HL-60 (cell line): ENCODE measurements around the gene LENEP.

Experiments used
- DNase-seq, 2 experiments: peaks; one replicate each; pipeline ENCODE4 v3.0.0-alpha.2; 2010 to 2020; ENCODE audit warnings: low read depth in 1 of 2, low spot score in 1 of 2
- H3K27ac ChIP-seq: fragments of 250-450 bp; sonication (Bioruptor Pico); replicated peaks from 2 replicates; pipeline ENCODE4 v1.5.1; 2020; ENCODE audit warnings: mild to moderate bottlenecking, moderate library complexity
- H3K27me3 ChIP-seq: fragments of 250-450 bp; sonication (Bioruptor Pico); 2 replicates; pipeline ENCODE4 v1.5.1; 2021; ENCODE audit warnings: mild to moderate bottlenecking, moderate library complexity; ENCODE audit not compliant: insufficient read depth, poor library complexity, severe bottlenecking
- H3K4me3 ChIP-seq: replicated peaks from 2 replicates; pipeline ENCODE4 v1.5.1; 2011; ENCODE audit warnings: mild to moderate bottlenecking, control low read depth, low read length; ENCODE audit not compliant: insufficient read depth
- CTCF ChIP-seq: IDR thresholded peaks from one replicate; pipeline ENCODE4 v1.5.1; 2011; ENCODE audit warnings: low read length, control low read depth, inconsistent platforms; ENCODE audit not compliant: insufficient read depth
- GABPA ChIP-seq: IDR thresholded peaks from 2 replicates; pipeline ENCODE4 v1.6.1; 2012; ENCODE audit warnings: low read depth
- POLR2AphosphoS5 ChIP-seq: IDR thresholded peaks from 2 replicates; pipeline ENCODE4 v1.6.1; 2012; ENCODE audit warnings: low read depth
- REST ChIP-seq: IDR thresholded peaks from 2 replicates; pipeline ENCODE4 v1.6.1; 2012; ENCODE audit warnings: low read depth; ENCODE audit not compliant: insufficient replicate concordance
- SPI1 ChIP-seq: IDR thresholded peaks from 2 replicates; pipeline ENCODE4 v1.6.1; 2012; ENCODE audit warnings: low read depth, mild to moderate bottlenecking, borderline replicate concordance

LENEP gene

GRCh38 chr1:154945160-154945961 lies 48.0 kb upstream of the LENEP start:
- Histone ChIP-seq H3K27ac (no peak overlapping the region), H3K27me3 (no peaks in the 10 kb centered on the region), H3K4me3 (no peak overlapping the region)
- no peak for DNase-seq
- TF ChIP-seq SPI1 (no peak), POLR2AphosphoS5 (no peak), CTCF (no peak), REST (no peak), GABPA (no peak)

GRCh38 chr1:154945962-154946850 lies 47.2 kb upstream of the LENEP start:
- H3K27ac ChIP-seq, result no peak overlapping the region
- no peaks in the 10 kb centered on the region for H3K27me3 ChIP-seq
- no peak for DNase-seq
- no peak for TF ChIP-seq GABPA
- TF ChIP-seq POLR2AphosphoS5, result no peak
- TF ChIP-seq SPI1, result no peak
- no peak for TF ChIP-seq CTCF
- TF ChIP-seq REST, result no peak
- no peak overlapping the region for H3K4me3 ChIP-seq

GRCh38 chr1:154948079-154948478 lies 45.3 kb upstream of the LENEP start:
- Histone ChIP-seq H3K4me3 (no peak overlapping the region), H3K27ac (no peak overlapping the region), H3K27me3 (no peaks in the 10 kb centered on the region)
- no peak for DNase-seq
- TF ChIP-seq REST, result no peak
